DOHH2 (cell line): ENCODE data around the gene SEMA5A.

Experiments used
- EZH2phosphoT487 ChIP-seq: fragments of 200-600 bp; sonication (generic); IDR thresholded peaks from 2 replicates; pipeline ENCODE4 v1.6.1; 2017; ENCODE audit warnings: borderline replicate concordance, mild to moderate bottlenecking, antibody characterized with exemption, low read length, moderate library complexity, mixed read lengths
- TF ChIP-seq, protein P1 (sequence below): fragments of 200-600 bp; sonication (generic); IDR thresholded peaks from one replicate; pipeline ENCODE4 v1.5.1; 2014; ENCODE audit warnings: antibody characterized with exemption, mild to moderate bottlenecking, low read depth, low read length; ENCODE audit not compliant: poor library complexity, severe bottlenecking

DNA sequence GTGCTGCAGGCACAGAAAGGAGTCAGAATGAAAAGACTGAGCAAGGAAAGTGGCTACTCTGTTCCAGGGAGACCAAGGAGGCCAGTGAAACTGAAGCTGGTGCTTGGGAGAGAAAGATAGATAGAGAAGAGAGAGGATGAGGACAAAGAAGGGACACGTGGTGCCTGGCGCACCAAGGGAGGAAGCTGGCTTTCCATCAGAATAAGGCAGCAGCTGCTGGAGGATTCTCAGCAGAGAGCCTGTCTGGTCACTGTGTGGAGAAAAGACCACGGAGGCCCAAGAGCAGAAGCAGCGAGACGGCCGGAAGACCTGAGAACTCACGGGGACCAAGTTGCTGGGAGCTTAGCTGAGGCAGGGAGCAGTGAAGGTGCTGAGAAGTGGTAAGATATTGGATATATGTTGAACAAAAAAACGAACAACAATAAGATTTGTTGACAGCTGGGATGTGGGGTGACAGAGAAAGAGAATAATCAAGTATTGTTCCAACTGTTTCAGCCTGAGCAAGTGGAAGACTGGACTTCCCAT is 116.1 kb downstream of the SEMA5A start:
- TF ChIP-seq, protein P1, sequence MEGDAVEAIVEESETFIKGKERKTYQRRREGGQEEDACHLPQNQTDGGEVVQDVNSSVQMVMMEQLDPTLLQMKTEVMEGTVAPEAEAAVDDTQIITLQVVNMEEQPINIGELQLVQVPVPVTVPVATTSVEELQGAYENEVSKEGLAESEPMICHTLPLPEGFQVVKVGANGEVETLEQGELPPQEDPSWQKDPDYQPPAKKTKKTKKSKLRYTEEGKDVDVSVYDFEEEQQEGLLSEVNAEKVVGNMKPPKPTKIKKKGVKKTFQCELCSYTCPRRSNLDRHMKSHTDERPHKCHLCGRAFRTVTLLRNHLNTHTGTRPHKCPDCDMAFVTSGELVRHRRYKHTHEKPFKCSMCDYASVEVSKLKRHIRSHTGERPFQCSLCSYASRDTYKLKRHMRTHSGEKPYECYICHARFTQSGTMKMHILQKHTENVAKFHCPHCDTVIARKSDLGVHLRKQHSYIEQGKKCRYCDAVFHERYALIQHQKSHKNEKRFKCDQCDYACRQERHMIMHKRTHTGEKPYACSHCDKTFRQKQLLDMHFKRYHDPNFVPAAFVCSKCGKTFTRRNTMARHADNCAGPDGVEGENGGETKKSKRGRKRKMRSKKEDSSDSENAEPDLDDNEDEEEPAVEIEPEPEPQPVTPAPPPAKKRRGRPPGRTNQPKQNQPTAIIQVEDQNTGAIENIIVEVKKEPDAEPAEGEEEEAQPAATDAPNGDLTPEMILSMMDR, result no peak
- TF ChIP-seq EZH2phosphoT487, result no peak
